ENCODE measurements around the gene KASH5. TPM values are rescaled to one million over a fixed set of nuclear protein-coding genes. Genes with fewer than 3 reads are reported as not detected.

KASH5 gene
- total and polyA plus RNA-seq, 2 of the 13 experiments (the other 11 are each of a cell fraction or from before 2014, with no cell fraction given) = not detected

GRCh38 chr19:49453013-49453756 is 65.1 kb downstream of the KASH5 start, which contains the start of gene ALDH16A1 (continued):
- TF ChIP-seq TFAP4 (IDR thresholded peaks at IDR 0.05; ENCODE audit: borderline replicate concordance, low read depth) (no peak; the same call in 1 of the 2 replicates), SP5 (CRISPR knock-in tag; IDR thresholded peaks at IDR 0.05; ENCODE audit: borderline replicate concordance, low read depth) (peak; percentile 85), MAF1 (CRISPR knock-in tag; IDR thresholded peaks at IDR 0.05; ENCODE audit: borderline replicate concordance) (no peak), ZMYM4 (CRISPR knock-in tag; IDR thresholded peaks at IDR 0.05) (peak; percentile 69; the same call in 1 of the 2 replicates), MTA3 (CRISPR knock-in tag; IDR thresholded peaks at IDR 0.05) (no peak), SIX4 (CRISPR knock-in tag; IDR thresholded peaks at IDR 0.05) (no peak; the same call in 1 of the 2 replicates), SMAD9 (CRISPR knock-in tag; IDR thresholded peaks at IDR 0.05) (no peak), ZC3H4 (CRISPR knock-in tag; IDR thresholded peaks at IDR 0.05; ENCODE audit: borderline replicate concordance) (no peak), KDM5B (CRISPR knock-in tag; IDR thresholded peaks at IDR 0.05; ENCODE audit: borderline replicate concordance) (peak; percentile 66; the same call in 1 of the 2 replicates), SRSF4 (IDR thresholded peaks at IDR 0.05; ENCODE audit: low read depth, low read length, poor library complexity, severe bottlenecking) (no peak), TBX2 (CRISPR knock-in tag; IDR thresholded peaks at IDR 0.05; ENCODE audit: borderline replicate concordance) (no peak; the same call in 1 of the 2 replicates), MTF2 (CRISPR knock-in tag; IDR thresholded peaks at IDR 0.05; ENCODE audit: borderline replicate concordance) (no peak), U2AF2 (IDR thresholded peaks at IDR 0.05; ENCODE audit: low read depth, low read length) (no peak), ZNF207 (IDR thresholded peaks at IDR 0.05; ENCODE audit: borderline replicate concordance) (no peak), TARDBP (CRISPR knock-in tag; IDR thresholded peaks at IDR 0.05) (peak; percentile 34; the same call in 1 of the 2 replicates), STAT5B (CRISPR knock-in tag; IDR thresholded peaks at IDR 0.05) (no peak), ZNF10 (CRISPR knock-in tag; IDR thresholded peaks at IDR 0.05; ENCODE audit: borderline replicate concordance, low read depth) (no peak), NFATC3 (CRISPR knock-in tag; IDR thresholded peaks at IDR 0.05) (no peak), CHD2 (IDR thresholded peaks at IDR 0.05; ENCODE audit: low read depth, low read length) (peak; percentile 87), ZFP62 (CRISPR knock-in tag; IDR thresholded peaks at IDR 0.05) (no peak)
- TF ChIP-seq, protein P1, sequence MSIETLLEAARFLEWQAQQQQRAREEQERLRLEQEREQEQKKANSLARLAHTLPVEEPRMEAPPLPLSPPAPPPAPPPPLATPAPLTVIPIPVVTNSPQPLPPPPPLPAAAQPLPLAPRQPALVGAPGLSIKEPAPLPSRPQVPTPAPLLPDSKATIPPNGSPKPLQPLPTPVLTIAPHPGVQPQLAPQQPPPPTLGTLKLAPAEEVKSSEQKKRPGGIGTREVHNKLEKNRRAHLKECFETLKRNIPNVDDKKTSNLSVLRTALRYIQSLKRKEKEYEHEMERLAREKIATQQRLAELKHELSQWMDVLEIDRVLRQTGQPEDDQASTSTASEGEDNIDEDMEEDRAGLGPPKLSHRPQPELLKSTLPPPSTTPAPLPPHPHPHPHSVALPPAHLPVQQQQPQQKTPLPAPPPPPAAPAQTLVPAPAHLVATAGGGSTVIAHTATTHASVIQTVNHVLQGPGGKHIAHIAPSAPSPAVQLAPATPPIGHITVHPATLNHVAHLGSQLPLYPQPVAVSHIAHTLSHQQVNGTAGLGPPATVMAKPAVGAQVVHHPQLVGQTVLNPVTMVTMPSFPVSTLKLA (IDR thresholded peaks at IDR 0.05) = no peak
- TF ChIP-seq, protein P2, sequence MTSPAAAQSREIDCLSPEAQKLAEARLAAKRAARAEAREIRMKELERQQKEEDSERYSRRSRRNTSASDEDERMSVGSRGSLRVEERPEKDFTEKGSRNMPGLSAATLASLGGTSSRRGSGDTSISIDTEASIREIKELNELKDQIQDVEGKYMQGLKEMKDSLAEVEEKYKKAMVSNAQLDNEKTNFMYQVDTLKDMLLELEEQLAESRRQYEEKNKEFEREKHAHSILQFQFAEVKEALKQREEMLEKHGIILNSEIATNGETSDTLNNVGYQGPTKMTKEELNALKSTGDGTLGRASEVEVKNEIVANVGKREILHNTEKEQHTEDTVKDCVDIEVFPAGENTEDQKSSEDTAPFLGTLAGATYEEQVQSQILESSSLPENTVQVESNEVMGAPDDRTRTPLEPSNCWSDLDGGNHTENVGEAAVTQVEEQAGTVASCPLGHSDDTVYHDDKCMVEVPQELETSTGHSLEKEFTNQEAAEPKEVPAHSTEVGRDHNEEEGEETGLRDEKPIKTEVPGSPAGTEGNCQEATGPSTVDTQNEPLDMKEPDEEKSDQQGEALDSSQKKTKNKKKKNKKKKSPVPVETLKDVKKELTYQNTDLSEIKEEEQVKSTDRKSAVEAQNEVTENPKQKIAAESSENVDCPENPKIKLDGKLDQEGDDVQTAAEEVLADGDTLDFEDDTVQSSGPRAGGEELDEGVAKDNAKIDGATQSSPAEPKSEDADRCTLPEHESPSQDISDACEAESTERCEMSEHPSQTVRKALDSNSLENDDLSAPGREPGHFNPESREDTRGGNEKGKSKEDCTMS (CRISPR knock-in tag; conservative IDR thresholded peaks at IDR 0.05) = no peak
- TF ChIP-seq, protein P3, sequence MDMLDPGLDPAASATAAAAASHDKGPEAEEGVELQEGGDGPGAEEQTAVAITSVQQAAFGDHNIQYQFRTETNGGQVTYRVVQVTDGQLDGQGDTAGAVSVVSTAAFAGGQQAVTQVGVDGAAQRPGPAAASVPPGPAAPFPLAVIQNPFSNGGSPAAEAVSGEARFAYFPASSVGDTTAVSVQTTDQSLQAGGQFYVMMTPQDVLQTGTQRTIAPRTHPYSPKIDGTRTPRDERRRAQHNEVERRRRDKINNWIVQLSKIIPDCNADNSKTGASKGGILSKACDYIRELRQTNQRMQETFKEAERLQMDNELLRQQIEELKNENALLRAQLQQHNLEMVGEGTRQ (IDR thresholded peaks at IDR 0.05; ENCODE audit: low read depth, low read length) = peak; percentile 80
- TF ChIP-seq, protein P3 (CRISPR knock-in tag; IDR thresholded peaks at IDR 0.05; ENCODE audit: borderline replicate concordance) = peak; percentile 92; the same call in 1 of the 2 replicates

Measured in HepG2 (cell line).